ENCODE results near the gene UPB1. TPM values are rescaled to one million over a fixed set of nuclear protein-coding genes. Genes with fewer than 3 reads are reported as not detected.

Gene UPB1
- 1 to 10 TPM in 5 of 6 donors, under 1 TPM in 1; 0.91 to 9.4 (median 1.4) TPM for total RNA-seq

DNA sequence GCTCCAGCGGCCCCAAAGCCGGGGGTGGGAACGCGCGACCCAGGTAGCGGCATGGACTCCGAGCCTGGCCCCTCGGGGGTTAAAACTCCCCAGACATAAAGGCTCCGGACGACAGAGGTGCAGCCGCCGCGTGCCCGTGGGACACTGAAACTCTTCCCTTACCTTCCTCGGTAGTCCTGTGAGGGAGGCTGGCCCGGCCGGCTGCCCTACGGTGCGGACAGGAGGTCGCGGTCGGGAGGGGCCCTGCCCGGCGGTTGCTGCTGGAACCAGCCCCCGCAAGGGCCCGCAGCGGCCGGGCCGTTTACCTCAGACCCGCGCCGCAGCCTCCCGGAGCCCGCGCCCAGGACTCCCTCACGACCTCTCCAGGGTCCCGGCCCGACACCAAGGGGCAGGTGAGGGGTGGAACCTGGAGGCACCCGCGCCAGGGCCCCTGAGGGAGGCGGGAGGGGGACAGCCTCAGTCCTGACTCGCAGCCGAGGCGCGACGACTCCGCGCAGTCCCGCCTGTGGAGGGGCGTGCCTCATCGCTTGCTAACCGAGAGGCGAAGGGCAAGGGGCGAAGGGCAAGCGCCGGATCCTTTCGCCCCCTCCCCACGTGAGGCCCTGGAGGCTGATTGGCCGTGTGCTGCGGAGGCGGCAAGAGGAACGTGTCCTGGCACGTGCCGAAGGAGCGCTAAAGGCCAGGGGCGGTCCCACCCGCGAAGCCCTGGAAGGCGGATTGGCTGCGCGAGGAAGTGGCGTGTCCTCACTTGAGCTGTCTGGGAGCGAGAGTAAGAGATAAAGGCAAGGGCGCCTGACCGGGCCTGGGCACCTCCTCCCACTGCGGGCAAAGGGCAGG is at the start of gene UPB1:
Gene UPB1 (plus strand): TSS at position 805 of the 837 bp plus-strand sequence. CDS start 72 bp downstream, outside the sequence.
- ATAC-seq (ENCODE audit: low FRiP score in 2 of 2) (peak in 1 of 2 donors; percentile 40), DNase-seq (peak in 1 of 2 donors; percentile 85)
- H3K36me3 ChIP-seq = no peaks in the 10 kb centered on the region
- WGBS, 2 donors = 50 to 67% methylated on average over 13 to 51 of the region's 76 CpGs
- H3K9me3 ChIP-seq = no peaks in the 10 kb centered on the region
- peaks cover 0 to 6% (median 0%) of the 10 kb centered on the region in 4 donors for H3K27me3 ChIP-seq
- no peak for TF ChIP-seq POLR2A (IDR thresholded peaks at IDR 0.05)
- TF ChIP-seq, protein P1, sequence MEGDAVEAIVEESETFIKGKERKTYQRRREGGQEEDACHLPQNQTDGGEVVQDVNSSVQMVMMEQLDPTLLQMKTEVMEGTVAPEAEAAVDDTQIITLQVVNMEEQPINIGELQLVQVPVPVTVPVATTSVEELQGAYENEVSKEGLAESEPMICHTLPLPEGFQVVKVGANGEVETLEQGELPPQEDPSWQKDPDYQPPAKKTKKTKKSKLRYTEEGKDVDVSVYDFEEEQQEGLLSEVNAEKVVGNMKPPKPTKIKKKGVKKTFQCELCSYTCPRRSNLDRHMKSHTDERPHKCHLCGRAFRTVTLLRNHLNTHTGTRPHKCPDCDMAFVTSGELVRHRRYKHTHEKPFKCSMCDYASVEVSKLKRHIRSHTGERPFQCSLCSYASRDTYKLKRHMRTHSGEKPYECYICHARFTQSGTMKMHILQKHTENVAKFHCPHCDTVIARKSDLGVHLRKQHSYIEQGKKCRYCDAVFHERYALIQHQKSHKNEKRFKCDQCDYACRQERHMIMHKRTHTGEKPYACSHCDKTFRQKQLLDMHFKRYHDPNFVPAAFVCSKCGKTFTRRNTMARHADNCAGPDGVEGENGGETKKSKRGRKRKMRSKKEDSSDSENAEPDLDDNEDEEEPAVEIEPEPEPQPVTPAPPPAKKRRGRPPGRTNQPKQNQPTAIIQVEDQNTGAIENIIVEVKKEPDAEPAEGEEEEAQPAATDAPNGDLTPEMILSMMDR (IDR thresholded peaks at IDR 0.05) = no peak
- no peak for TF ChIP-seq EP300 (IDR thresholded peaks at IDR 0.05)
- TF ChIP-seq POLR2AphosphoS5 (IDR thresholded peaks at IDR 0.05) = no peak
- peaks cover 7 to 10% (median 9%) of the 10 kb centered on the region in 4 donors for H3K4me1 ChIP-seq
- no peak within 1 kb of the TSS for H3K27ac ChIP-seq
- peak within 1 kb of the TSS in 3 of 4 donors; percentile 12 to 39 (median 29) for H3K4me3 ChIP-seq

- DNase-seq (no peak), ATAC-seq (ENCODE audit: low FRiP score in 2 of 2) (no peak)
- TF ChIP-seq EP300 (IDR thresholded peaks at IDR 0.05) = no peak
- TF ChIP-seq POLR2AphosphoS5 (IDR thresholded peaks at IDR 0.05) = no peak
- TF ChIP-seq, protein P1 (IDR thresholded peaks at IDR 0.05) = no peak
- no peak for TF ChIP-seq POLR2A (IDR thresholded peaks at IDR 0.05)
- peaks cover 0 to 18% (median 5%) of the 10 kb centered on the region in 4 donors for H3K4me1 ChIP-seq
- H3K36me3 ChIP-seq = peaks cover 0 to 17% (median 12%) of the 10 kb centered on the region in 4 donors
- no peak overlapping the region for H3K27ac ChIP-seq
- no peaks in the 10 kb centered on the region for H3K9me3 ChIP-seq
- WGBS, 2 donors = 76 to 79% methylated on average over 11 of the region's 11 CpGs
- H3K27me3 ChIP-seq = no peaks in the 10 kb centered on the region
- H3K4me3 ChIP-seq = no peak overlapping the region
Observed at GRCh38 chr22:24445481-24446259, 49.5 kb upstream of the UPB1 start.

DNA sequence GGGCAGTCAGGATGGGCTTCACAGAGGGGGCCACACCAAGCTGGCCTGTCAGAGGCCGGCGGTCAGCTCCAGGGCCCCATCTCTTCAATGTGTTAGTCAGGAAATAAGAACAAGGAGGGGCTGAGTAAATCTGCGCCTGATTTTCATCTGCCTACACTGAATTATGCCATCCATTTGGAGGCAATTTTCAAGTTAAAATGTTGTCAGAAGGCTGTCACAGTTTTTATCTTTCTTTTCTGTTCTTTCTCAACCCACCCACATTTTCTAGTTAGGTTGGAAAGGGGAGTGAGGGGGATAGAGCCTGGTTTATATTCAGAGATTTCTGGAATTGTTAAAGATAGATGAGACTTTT is 48.9 kb upstream of the UPB1 start:
- no peak for ATAC-seq (ENCODE audit: low FRiP score in 2 of 2)
- H3K9me3 ChIP-seq = no peaks in the 10 kb centered on the region
- DNase-seq = no peak
- WGBS, 2 donors = 82 to 86% methylated on average over 3 of the region's 3 CpGs
- H3K36me3 ChIP-seq = peaks cover 0 to 11% (median 8%) of the 10 kb centered on the region in 4 donors
- H3K27me3 ChIP-seq = no peaks in the 10 kb centered on the region
- no peak overlapping the region for H3K4me3 ChIP-seq
- H3K4me1 ChIP-seq = peaks cover 0 to 21% (median 6%) of the 10 kb centered on the region in 4 donors
- TF ChIP-seq POLR2AphosphoS5 (IDR thresholded peaks at IDR 0.05) (no peak), POLR2A (IDR thresholded peaks at IDR 0.05) (no peak), EP300 (IDR thresholded peaks at IDR 0.05) (no peak)
- TF ChIP-seq, protein P1 (IDR thresholded peaks at IDR 0.05) = no peak
- no peak overlapping the region for H3K27ac ChIP-seq

GRCh38 chr22:24450610-24451009 is 44.5 kb upstream of the UPB1 start:
- no peaks in the 10 kb centered on the region for H3K9me3 ChIP-seq
- no peak overlapping the region for H3K4me3 ChIP-seq
- WGBS, 2 donors = 25 to 64% methylated on average over 1 of the region's 1 CpG
- no peaks in the 10 kb centered on the region for H3K36me3 ChIP-seq
- no peaks in the 10 kb centered on the region for H3K27me3 ChIP-seq
- peak overlapping the region in 1 of 4 donors; percentile 13 for H3K27ac ChIP-seq
- TF ChIP-seq EP300 (IDR thresholded peaks at IDR 0.05) (no peak), POLR2AphosphoS5 (IDR thresholded peaks at IDR 0.05) (no peak), POLR2A (IDR thresholded peaks at IDR 0.05) (no peak)
- TF ChIP-seq, protein P1 (IDR thresholded peaks at IDR 0.05) = no peak
- DNase-seq (no peak), ATAC-seq (ENCODE audit: low FRiP score in 2 of 2) (no peak)
- peaks cover 5 to 19% (median 11%) of the 10 kb centered on the region in 4 donors for H3K4me1 ChIP-seq
